K562 (cell line): ENCODE measurements around the gene PCNX3. TPM values are rescaled to one million over a fixed set of nuclear protein-coding genes. Genes with fewer than 3 reads are reported as not detected.

ENCODE experiments used
- ATAC-seq: fragments of 200-7000 bp; cut with Tn5 transposase; 3 replicates; pipeline ENCODE4 v1.9.1; 2020; ENCODE audit warnings: moderate library complexity
- BruUV-seq: library from RNA; stranded (reverse); fragments of 400-500 nt; replicated peaks from 2 replicates; lab custom pipeline; 2021; lab: Mats Ljungman, UMichigan
- CTCF ChIA-PET: fragments of 300-600 bp; formaldehyde crosslinking; extraction: SDS; loops from one replicate; lab custom pipeline; 2021; ENCODE audit warnings: low intra/inter-chr PET ratio; lab: Yijun Ruan, JAX
- POLR2A ChIA-PET: fragments of 300-600, 350-650 bp; sonication (Branson Sonifier 250); formaldehyde crosslinking; extraction: SDS; loops from one replicate; lab custom pipeline; 2021; ENCODE audit warnings: antibody characterized with exemption, inconsistent platforms; lab: Yijun Ruan, JAX
- DNase-seq, 4 experiments: peaks; one replicate each; pipeline versions ENCODE4 v3.0.0 to v3.0.0-alpha.2; 2011 to 2018; ENCODE audit warnings: low spot score in 3 of 4, mixed read lengths in 3 of 4; ENCODE audit errors: extremely low read depth in 1 of 4
- FAIRE-seq: peaks from 2 replicates; lab custom pipeline; 2011; peaks lifted over from hg19 to GRCh38; lab: Jason Lieb, UNC
- H2AFZ ChIP-seq: 2 replicates; pipeline ENCODE4 v1.6.0; 2011; ENCODE audit warnings: low read depth, low read length, control low read depth, inconsistent platforms
- H3K27ac ChIP-seq: fragments of 200-600 bp; 3 replicates; pipeline ENCODE4 v1.8.0; 2011; ENCODE audit warnings: low read depth, mild to moderate bottlenecking, control low read depth, inconsistent platforms, low read length, moderate library complexity, mixed read lengths; ENCODE audit errors: extremely low read depth
- H3K27me3 ChIP-seq, 2 experiments: fragments of 300-600 bp in 1 of 2; 2 replicates in 1 of 2; 3 replicates in 1 of 2; pipeline versions ENCODE4 v1.6.0 to v1.8.0; 2011; ENCODE audit warnings: inconsistent platforms in 2 of 2, low read length in 2 of 2, mild to moderate bottlenecking in 1 of 2, mixed read lengths in 1 of 2, moderate library complexity in 1 of 2; ENCODE audit not compliant: control insufficient read depth in 2 of 2, insufficient read depth in 2 of 2
- H3K36me3 ChIP-seq: fragments of 300-600 bp; 3 replicates; pipeline ENCODE4 v1.8.0; 2011; ENCODE audit warnings: mild to moderate bottlenecking, low read length, inconsistent platforms; ENCODE audit not compliant: control insufficient read depth, insufficient read depth
- H3K4me1 ChIP-seq, 2 experiments: fragments of 200-600 bp in 1 of 2; replicated peaks in 1 of 2; 2 replicates in 1 of 2; 3 replicates in 1 of 2; pipeline versions ENCODE4 v1.5.1 to v1.8.0; 2011; ENCODE audit warnings: inconsistent platforms in 2 of 2, low read length in 2 of 2, mild to moderate bottlenecking in 1 of 2, mixed read lengths in 1 of 2, moderate library complexity in 1 of 2; ENCODE audit not compliant: control insufficient read depth in 2 of 2, insufficient read depth in 2 of 2
- H3K4me2 ChIP-seq: 2 replicates; pipeline ENCODE4 v1.6.1; 2011; ENCODE audit warnings: low read length, control low read depth, inconsistent platforms, mixed read lengths; ENCODE audit not compliant: insufficient read depth
- H3K4me3 ChIP-seq: fragments of 200-600 bp; sonication (generic), shearing (Covaris generic); 2 replicates; pipeline ENCODE4 v1.5.1; 2016; ENCODE audit warnings: control low read depth, inconsistent platforms
- H3K79me2 ChIP-seq: fragments of 200-600 bp; 3 replicates; pipeline ENCODE4 v1.8.0; 2011; ENCODE audit warnings: low read length, inconsistent platforms; ENCODE audit not compliant: control insufficient read depth, insufficient read depth
- H3K9ac ChIP-seq, 2 experiments: 2 replicates each; pipeline versions ENCODE4 v1.6.0 to v1.6.1; 2011; ENCODE audit warnings: low read depth in 2 of 2, low read length in 2 of 2, control low read depth in 1 of 2, inconsistent platforms in 1 of 2, mild to moderate bottlenecking in 1 of 2, mixed read lengths in 1 of 2; ENCODE audit not compliant: insufficient read depth in 1 of 2
- H3K9me1 ChIP-seq: one replicate; pipeline ENCODE4 v1.6.0; 2011; ENCODE audit warnings: inconsistent platforms, mild to moderate bottlenecking, low read length, moderate library complexity; ENCODE audit not compliant: control insufficient read depth, insufficient read depth
- H3K9me3 ChIP-seq: replicated peaks from 2 replicates; pipeline ENCODE4 v1.5.1; 2011; ENCODE audit warnings: low read depth, low read length, inconsistent platforms; ENCODE audit not compliant: control insufficient read depth, insufficient read depth
- H4K20me1 ChIP-seq: replicated peaks from 2 replicates; pipeline ENCODE4 v1.6.1; 2011; ENCODE audit warnings: low read length, inconsistent platforms, mixed read lengths; ENCODE audit not compliant: control insufficient read depth, insufficient read depth
- DACH1 ChIP-seq: fragments of 450-650 bp; IDR thresholded peaks from 2 replicates; pipeline ENCODE4 v1.6.1; 2018; ENCODE audit not compliant: partially characterized antibody
- GABPB2 ChIP-seq: fragments of 250-450 bp; sonication (Bioruptor Pico); conservative IDR thresholded peaks from 2 replicates; pipeline ENCODE4 v1.5.1; 2021; ENCODE audit warnings: mild to moderate bottlenecking
- KDM1A ChIP-seq, 2 experiments: fragments of 450-650 bp; IDR thresholded peaks; 2 replicates each; pipeline ENCODE4 v1.6.1; 2016; ENCODE audit warnings: mild to moderate bottlenecking in 2 of 2
- POLR2G ChIP-seq: fragments of 200-400 bp; formaldehyde crosslinking; IDR thresholded peaks from 2 replicates; pipeline ENCODE4 v1.6.1; 2017; ENCODE audit warnings: low read depth, mild to moderate bottlenecking, antibody characterized with exemption, low read length, moderate library complexity
- TBL1XR1 ChIP-seq, 2 experiments: IDR thresholded peaks; 2 replicates each; pipeline ENCODE4 v1.6.1; 2012; ENCODE audit warnings: improper control_type of control experiment in 2 of 2, low read length in 2 of 2, mild to moderate bottlenecking in 1 of 2
- ZNF41 ChIP-seq: fragments of 250-450 bp; sonication (Bioruptor Pico); conservative IDR thresholded peaks from 2 replicates; pipeline ENCODE4 v1.4.0; 2020; ENCODE audit warnings: mild to moderate bottlenecking
- ZNF644 ChIP-seq: fragments of 200-800 bp; sonication (Bioruptor generic); IDR thresholded peaks from 2 replicates; pipeline ENCODE4 v1.6.1; 2016; ENCODE audit warnings: low read depth, missing genetic modification characterization, missing compliant biosample characterization
- ZNF780A ChIP-seq: fragments of 250-450 bp; sonication (Bioruptor Pico); IDR thresholded peaks from 2 replicates; pipeline ENCODE4 v1.5.0; 2021; ENCODE audit warnings: mild to moderate bottlenecking
- WGBS: fragments of 100-300 bp; shearing (Covaris generic); methylation state at CpG from one replicate; pipeline ENCODE4 v1.1.6; 2016; ENCODE audit warnings: low coverage, mixed read lengths; ENCODE audit not compliant: insufficient coverage; ENCODE audit errors: missing lambda C conversion rate; 5-methylcytosine and 5-hydroxymethylcytosine counted together
- in situ Hi-C: fragments of 300-500 bp; cut with MboI; formaldehyde crosslinking; loops from 4 replicates; pipeline ENCODE4 v1.15.0; 2018; ENCODE audit warnings: inconsistent platforms, mixed read lengths
- intact Hi-C: fragments of 100-400 bp; cut with micrococcal nuclease; formaldehyde crosslinking; loops from 2 replicates; pipeline ENCODE4 v1.14.2; 2022
- polyA plus RNA-seq, 8 experiments: library from polyadenylated mRNA; depleted of rRNA in 4 of 8; stranded (reverse) in 5 of 8; unstranded in 3 of 8; fragments of >200 nt; fragmentation: Nextera tagmentation in 2 of 8; fragmentation: Illumina TruSeq in 1 of 8; extraction: Ambion mirVana in 2 of 8; extraction: Trizol in 1 of 8; gene quantifications; 2 replicates each; pipeline versions ENCODE4 v1.2.1 to v1.2.3, GENCODE V29; 2011 to 2014; ENCODE audit warnings: inconsistent platforms in 1 of 8, missing spikeins in 1 of 8
- total RNA-seq, 7 experiments: library from RNA; depleted of rRNA in 6 of 7; stranded (reverse); fragments of >200 nt in 6 of 7; fragmentation: Illumina TruSeq in 2 of 7; extraction: Trizol in 2 of 7; gene quantifications; 2 replicates each; pipeline versions ENCODE4 v1.2.1 to v1.2.3, GENCODE V29; 2011 to 2021; ENCODE audit warnings: low replicate concordance in 1 of 7
- TF ChIP-seq, protein P1 (sequence below), 2 experiments: fragments of 450-650 bp; formaldehyde crosslinking in 1 of 2; IDR thresholded peaks; 2 replicates each; pipeline versions ENCODE4 v1.4.0 to v1.6.1; 2014 to 2020; ENCODE audit warnings: mild to moderate bottlenecking in 2 of 2, borderline replicate concordance in 1 of 2, low read depth in 1 of 2

PCNX3 gene
- total and polyA plus RNA-seq, 9 of the 15 experiments (the other 6 are each of a cell fraction or from before 2014, with no cell fraction given): 0.11 to 47.8 (median 12.8) TPM

- FAIRE-seq: no peak
- CTCF ChIA-PET: no interaction called here
- 100% methylated on average over 1 of the region's 8 CpGs for WGBS
Measured at GRCh38 chr11:65580756-65581155, 34.8 kb upstream of the PCNX3 start.

DNA sequence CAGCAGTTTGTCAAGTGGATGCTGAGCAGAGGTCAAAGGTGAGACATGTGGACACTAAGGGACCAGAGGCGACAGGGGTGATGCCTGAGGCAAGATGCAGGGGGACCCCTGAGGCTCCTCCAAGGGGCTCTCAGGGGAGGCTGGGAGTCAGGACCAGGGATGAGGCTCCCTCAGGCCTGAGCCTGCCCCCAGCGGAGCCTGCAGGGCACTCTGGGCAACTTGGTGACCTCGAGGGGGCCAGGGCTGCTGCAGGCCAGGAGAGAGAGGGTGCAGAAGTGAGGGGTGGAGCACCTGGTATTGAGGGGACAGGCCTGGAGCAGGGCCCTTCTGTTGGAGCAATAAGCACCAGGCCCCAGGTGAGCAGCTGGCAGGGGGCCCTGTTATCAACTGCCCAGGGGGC lies 33.6 kb upstream of the PCNX3 start:
- no TSS peak for BruUV-seq
- H3K79me2 ChIP-seq: peaks cover 19% of the 10 kb centered on the region
- FAIRE-seq (no peak), DNase-seq (no peak), ATAC-seq (no peak)
- peaks cover 19 to 74% of the 10 kb centered on the region in 2 experiments for H3K4me1 ChIP-seq
- ChIA-PET CTCF (no interaction called here), POLR2A (interaction anchor here (0.6 to 1.2 kb wide), 3 partner anchors 34 to 83 kb away, joined by 3 to 4 read pairs (median 3); partner anchors contain the start of gene MALAT1)
- H3K9me3 ChIP-seq: no peaks in the 10 kb centered on the region
- WGBS: 96% methylated on average over 2 of the region's 3 CpGs
- H3K27ac ChIP-seq: no peak overlapping the region
- no peak overlapping the region for H2AFZ ChIP-seq
- intact Hi-C loops: no loop called here
- no peak overlapping the region for H3K4me2 ChIP-seq
- no peaks in the 10 kb centered on the region for H3K27me3 ChIP-seq
- in situ Hi-C loops: no loop called here
- TF ChIP-seq, protein P1, sequence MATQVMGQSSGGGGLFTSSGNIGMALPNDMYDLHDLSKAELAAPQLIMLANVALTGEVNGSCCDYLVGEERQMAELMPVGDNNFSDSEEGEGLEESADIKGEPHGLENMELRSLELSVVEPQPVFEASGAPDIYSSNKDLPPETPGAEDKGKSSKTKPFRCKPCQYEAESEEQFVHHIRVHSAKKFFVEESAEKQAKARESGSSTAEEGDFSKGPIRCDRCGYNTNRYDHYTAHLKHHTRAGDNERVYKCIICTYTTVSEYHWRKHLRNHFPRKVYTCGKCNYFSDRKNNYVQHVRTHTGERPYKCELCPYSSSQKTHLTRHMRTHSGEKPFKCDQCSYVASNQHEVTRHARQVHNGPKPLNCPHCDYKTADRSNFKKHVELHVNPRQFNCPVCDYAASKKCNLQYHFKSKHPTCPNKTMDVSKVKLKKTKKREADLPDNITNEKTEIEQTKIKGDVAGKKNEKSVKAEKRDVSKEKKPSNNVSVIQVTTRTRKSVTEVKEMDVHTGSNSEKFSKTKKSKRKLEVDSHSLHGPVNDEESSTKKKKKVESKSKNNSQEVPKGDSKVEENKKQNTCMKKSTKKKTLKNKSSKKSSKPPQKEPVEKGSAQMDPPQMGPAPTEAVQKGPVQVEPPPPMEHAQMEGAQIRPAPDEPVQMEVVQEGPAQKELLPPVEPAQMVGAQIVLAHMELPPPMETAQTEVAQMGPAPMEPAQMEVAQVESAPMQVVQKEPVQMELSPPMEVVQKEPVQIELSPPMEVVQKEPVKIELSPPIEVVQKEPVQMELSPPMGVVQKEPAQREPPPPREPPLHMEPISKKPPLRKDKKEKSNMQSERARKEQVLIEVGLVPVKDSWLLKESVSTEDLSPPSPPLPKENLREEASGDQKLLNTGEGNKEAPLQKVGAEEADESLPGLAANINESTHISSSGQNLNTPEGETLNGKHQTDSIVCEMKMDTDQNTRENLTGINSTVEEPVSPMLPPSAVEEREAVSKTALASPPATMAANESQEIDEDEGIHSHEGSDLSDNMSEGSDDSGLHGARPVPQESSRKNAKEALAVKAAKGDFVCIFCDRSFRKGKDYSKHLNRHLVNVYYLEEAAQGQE (IDR thresholded peaks at IDR 0.05; ENCODE audit: borderline replicate concordance): no peak
- TF ChIP-seq, protein P1 (CRISPR knock-in tag; IDR thresholded peaks at IDR 0.05; ENCODE audit: low read depth): no peak
- peak; percentile 51 for TF ChIP-seq POLR2G
- H3K36me3 ChIP-seq: peaks cover 79% of the 10 kb centered on the region; the same call in 2 of the 3 replicates
- no peaks in the 10 kb centered on the region for H4K20me1 ChIP-seq
- no peak overlapping the region for H3K4me3 ChIP-seq
- peak overlapping the region in 1 of 2 experiments; percentile 35; a peak in 2 of 4 replicates for H3K9ac ChIP-seq
- H3K9me1 ChIP-seq: no peaks in the 10 kb centered on the region

More at GRCh38 chr11:65580756-65581155, 34.8 kb upstream of the PCNX3 start:
- Histone ChIP-seq H3K9me1 (no peaks in the 10 kb centered on the region), H3K4me2 (no peak overlapping the region), H3K4me3 (no peak overlapping the region), H3K79me2 (peaks cover 30% of the 10 kb centered on the region), H2AFZ (no peak overlapping the region), H3K36me3 (peaks cover 68% of the 10 kb centered on the region; the same call in 2 of the 3 replicates), H3K27ac (no peak overlapping the region), H3K27me3 (no peaks in the 10 kb centered on the region), H3K4me1 (peaks cover 24 to 80% of the 10 kb centered on the region in 2 experiments), H3K9me3 (no peaks in the 10 kb centered on the region), H4K20me1 (no peaks in the 10 kb centered on the region), H3K9ac (peak overlapping the region in 1 of 2 experiments; percentile 71; a peak in 2 of 4 replicates)
- ATAC-seq: no peak
- intact Hi-C loops (no loop called here), in situ Hi-C loops (no loop called here)
- no peak for DNase-seq
- TF ChIP-seq ZNF780A (CRISPR knock-in tag) (no peak), DACH1 (no peak), KDM1A (IDR thresholded peaks at IDR 0.05) (no peak), ZNF41 (CRISPR knock-in tag) (no peak), ZNF644 (tag) (no peak), POLR2G (0 out of 2 replicates have a peak, but pooled peaks have one; percentile 33), GABPB2 (CRISPR knock-in tag) (no peak), TBL1XR1 (IDR thresholded peaks at IDR 0.05; ENCODE audit: low read length in 2 of 2) (no peak)
- BruUV-seq: no TSS peak
- POLR2A ChIA-PET: interaction anchor here (0.9 kb wide), 1 partner anchor 193 kb away, joined by 3 read pairs; no protein-coding TSS in a partner anchor
